ENCODE results near the gene CXCL6.

- TF ChIP-seq ZFP30 (CRISPR knock-in tag; IDR thresholded peaks at IDR 0.05) (no peak), PATZ1 (CRISPR knock-in tag; IDR thresholded peaks at IDR 0.05; ENCODE audit: borderline replicate concordance) (no peak), GLIS3 (CRISPR knock-in tag; IDR thresholded peaks at IDR 0.05) (no peak), RARB (CRISPR knock-in tag; IDR thresholded peaks at IDR 0.05) (no peak), TCF4 (CRISPR knock-in tag; IDR thresholded peaks at IDR 0.05; ENCODE audit: borderline replicate concordance) (no peak), ZC3H10 (CRISPR knock-in tag; IDR thresholded peaks at IDR 0.05) (no peak), ZNF8 (CRISPR knock-in tag; IDR thresholded peaks at IDR 0.05) (no peak), ZNF565 (CRISPR knock-in tag; conservative IDR thresholded peaks at IDR 0.05; ENCODE audit: low read depth) (no peak), POU6F1 (CRISPR knock-in tag; IDR thresholded peaks at IDR 0.05; ENCODE audit: borderline replicate concordance, low read depth) (no peak), TOX (CRISPR knock-in tag; IDR thresholded peaks at IDR 0.05; ENCODE audit: borderline replicate concordance) (no peak)
These were observed 12.7 kb upstream of the CXCL6 start for GRCh38 chr4:73823760-73824159.
